GM12874 (cell line): ENCODE results near the gene DUOXA1.

Source experiments
- CTCF ChIP-seq: IDR thresholded peaks from 2 replicates; pipeline ENCODE4 v1.5.1; 2011; ENCODE audit warnings: low read depth, mild to moderate bottlenecking, control low read depth, low read length, moderate library complexity; ENCODE audit not compliant: insufficient read depth

The DUOXA1 gene

DNA sequence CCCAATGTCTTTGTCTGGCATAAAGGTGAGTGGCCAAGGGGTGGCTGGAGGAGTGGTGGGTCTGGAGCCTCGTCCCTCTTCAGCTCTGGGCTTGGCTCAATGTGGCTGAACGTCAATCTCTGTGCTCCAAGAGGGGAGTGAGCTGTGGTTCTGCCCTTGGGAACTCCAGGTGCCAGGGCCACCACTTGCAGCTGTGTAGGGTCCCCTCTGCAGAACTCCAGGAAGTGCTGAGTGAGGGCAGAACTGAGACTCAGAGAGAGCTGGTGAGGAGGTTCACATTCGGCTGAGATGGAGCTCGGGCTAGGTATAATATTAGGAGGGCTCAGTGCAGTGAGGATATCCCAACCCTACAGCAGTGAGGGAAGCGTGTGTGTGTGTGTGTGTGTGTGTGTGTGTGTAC lies 11.7 kb upstream of the DUOXA1 start:
- no peak for TF ChIP-seq CTCF

DNA sequence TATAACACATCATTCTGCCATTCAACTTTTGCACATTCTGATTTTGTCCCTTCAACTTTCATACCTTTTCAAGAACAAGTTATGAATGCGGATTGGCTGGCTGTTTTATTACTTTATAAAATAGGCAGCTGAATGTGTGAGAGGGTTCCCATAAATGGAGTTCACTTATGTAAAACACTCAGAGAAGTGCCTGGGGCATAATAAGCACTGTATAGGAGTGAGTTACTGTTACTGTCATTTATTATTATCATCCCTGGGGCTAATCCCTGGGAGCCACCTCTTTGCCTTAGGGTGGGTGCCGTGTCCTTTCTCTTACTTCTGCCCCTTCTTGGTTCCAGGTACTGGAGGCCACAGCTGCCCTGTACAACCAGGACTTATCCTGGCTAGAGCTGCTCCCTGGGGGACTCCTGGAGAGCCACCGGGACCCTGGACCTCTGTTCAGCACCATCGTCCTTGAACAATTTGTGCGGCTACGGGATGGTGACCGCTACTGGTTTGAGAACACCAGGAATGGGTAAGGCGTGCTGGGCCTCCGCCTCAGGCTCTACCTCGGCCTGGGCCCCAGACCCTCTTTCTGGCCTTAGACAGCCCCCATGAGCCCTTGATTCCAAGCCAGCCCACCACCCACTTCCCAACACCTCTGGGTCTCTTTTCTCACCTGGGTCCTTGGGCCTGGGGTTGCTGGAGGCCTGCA lies 11.0 kb upstream of the DUOXA1 start:
- no peak for TF ChIP-seq CTCF

GRCh38 chr15:45139770-45140169 lies 10.1 kb upstream of the DUOXA1 start:
- no peak for TF ChIP-seq CTCF

- TF ChIP-seq CTCF, result no peak
Measured at GRCh38 chr15:45138814-45139765, 9.4 kb upstream of the DUOXA1 start.

DNA sequence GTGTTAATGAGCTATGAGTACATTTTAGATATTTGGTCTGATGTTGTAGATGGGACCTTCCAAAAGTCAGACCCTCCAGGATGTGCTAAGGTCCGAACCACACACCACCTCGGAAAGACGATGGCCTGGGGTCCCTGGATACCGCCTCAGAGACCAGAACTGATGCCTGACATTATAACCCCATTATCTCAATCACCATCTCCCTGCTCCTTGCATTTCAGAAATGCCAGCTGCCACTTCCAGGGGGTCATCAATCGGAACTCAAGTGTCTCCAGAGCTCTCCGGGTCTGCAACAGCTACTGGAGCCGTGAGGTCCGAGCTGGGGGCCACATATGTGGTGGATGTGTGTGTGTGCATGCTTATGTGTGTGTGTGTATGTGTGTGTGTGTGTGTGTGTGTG lies 8.0 kb upstream of the DUOXA1 start:
- no peak for TF ChIP-seq CTCF

- TF ChIP-seq CTCF, result peak; percentile 34; the same call in 1 of the 2 replicates
Measured at GRCh38 chr15:45136378-45136764, 6.7 kb upstream of the DUOXA1 start.
